Stimulated activated CD8-positive, alpha-beta memory T cell treated with anti-CD3 and anti-CD28 coated beads, Interleukin-7, amount 100 ng/mL, for 48 hours (primary cell): ENCODE data around the gene OSBPL6.
A peak's percentile ranks its signal among the peaks of the same experiment; 100 is the strongest.

Experiments used
- DNase-seq, 2 donors: peaks; one replicate each; pipeline ENCODE4 v3.0.0-alpha.2; 2020; ENCODE audit warnings: low read depth in 1 of 2; ENCODE audit errors: extremely low read depth in 1 of 2

OSBPL6 gene

DNA sequence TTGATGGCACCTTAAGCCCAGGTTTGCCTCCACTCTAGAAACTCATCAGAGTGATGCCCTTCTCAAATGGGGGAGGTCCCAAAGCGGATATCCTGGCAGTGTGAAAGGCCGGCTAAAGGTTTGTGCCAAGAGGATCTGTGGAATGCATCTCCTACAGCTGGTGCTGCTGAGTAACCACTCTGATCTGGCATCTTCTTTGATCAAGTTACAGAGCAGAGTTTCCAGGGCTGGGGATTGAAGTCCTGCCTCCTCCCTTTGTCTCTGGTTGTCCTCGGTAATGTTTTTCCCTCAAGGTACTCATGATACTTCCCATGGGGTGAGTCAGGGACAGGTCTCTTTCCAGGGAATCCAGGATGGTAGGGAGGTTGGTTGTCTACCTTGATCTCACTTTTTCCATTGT is 232.1 kb downstream of the OSBPL6 start:
- no peak for DNase-seq

DNA sequence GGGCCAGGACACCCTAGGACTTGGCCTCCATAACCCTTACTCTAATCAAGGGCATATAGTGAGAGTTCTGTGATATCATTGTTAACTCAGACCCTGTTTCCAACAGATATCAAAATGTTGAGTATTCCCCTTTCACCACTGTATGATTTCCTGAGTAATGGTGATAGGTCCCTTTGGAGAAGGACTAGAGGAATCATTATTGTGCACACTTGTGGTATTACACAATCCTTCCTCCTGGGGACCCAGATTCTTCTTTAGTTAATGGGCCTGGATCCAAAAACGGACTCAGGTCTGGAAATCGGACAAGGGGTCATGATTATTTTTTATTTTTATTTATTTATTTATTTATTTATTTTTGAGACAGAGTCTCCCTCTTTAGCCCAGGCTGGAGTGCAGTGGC is 233.1 kb downstream of the OSBPL6 start:
- no peak for DNase-seq

DNA sequence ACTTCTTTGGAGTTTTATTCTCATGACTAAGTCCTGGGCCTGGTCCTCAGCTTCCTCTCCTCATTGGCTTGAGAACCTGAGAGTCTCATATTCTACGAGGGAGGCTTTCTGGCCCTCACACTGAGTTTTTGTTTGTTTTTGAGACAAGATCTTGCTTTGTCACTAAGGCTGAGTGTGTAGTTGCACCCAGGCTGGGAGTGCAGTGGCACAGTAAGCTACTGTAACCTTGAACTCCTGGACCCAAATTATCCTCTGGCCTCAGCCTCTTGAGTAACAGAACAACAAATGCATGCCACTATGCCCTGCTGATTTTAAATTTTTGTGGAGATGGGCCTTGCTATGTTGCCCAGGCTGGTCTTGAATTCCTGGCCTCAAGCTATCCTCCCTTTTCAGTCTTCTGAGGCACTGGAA is 234.1 kb downstream of the OSBPL6 start:
- DNase-seq: no peak

DNA sequence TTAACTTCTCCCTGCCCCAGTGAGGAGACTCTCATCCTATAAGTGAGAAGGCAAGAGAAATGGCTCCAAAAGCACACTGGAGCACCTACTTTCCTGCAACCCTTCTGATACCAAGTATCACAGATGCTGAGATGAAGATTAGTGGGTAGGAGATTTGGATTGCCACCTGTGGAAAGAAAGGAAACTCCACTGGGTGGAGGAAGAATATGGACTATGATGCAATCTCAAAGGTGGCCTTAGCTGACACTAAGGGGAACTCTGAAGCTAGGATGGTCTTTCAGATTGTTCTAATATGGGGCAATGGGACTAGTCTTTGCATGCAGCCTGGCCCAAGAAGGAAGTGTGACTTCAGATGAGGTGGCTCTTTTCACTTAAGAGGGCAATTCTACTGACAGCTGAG is 235.0 kb downstream of the OSBPL6 start:
- no peak for DNase-seq

DNA sequence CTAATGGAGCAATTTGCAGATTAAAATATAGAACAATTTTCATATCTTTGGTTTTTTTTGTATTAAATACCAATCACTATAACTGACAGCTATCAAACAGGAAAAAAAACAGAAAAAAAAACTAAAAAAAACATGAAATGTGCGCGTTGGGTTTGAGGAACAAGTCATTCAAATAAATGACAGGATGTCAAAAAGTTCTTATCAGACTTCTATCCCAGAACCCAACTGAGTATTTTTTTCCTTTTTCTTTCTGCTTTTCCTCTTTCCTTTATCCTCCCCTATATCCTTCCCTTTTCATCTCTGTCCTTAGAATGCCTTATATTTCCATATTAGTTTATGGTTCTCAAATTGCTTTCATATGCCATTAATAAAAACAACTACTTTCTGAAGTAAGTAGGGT is 242.3 kb downstream of the OSBPL6 start:
- no peak for DNase-seq

DNA sequence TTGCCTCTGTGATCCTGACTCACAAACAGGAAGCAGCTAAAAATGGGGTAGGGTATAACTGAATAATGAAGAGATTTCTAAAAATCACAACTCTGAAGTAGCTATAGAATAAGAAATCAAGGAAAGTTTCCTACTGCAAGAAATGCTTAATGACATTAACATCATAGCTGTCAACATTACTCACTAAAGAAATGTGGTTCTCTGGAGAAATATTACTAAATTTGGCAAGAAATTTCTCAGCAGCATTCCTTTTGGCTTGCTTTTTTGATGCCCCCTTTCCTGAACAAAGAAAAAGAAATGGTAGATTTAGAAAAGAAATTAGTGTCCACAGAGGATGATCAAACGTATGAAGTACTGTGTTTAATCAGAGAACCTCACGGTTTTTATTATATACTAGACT is 247.1 kb downstream of the OSBPL6 start:
- DNase-seq: no peak

DNA sequence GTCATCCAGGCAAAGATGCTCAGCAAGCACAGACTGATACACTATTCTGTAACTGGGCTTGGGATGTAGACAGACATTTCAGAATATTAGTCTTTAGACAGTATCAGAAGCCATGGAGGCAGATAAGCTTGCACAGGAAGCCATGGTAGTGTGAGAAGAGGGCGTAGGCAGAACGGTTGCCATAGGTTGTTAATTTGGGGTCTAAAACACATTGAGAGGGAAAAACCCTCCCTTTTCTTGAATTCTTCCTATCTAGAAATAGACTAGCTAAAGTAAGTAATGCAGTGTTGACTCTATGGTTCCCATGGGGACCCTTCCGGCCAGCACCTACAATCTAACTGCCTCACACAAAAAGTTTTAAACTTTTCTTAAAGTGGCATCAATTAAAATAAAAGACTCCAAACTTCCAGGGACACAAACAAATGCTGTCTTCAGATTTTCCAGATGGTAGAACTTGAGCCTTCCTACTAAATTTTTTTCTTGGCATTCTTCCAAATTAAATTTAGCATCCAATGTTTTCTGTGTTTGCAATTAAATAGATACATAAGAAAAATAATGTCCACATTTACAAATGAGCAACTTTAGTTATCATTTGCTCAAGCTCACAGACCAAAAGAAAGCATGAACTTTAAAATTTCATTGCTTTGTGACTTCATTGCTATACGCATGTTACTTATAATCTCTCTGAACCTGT is 254.8 kb downstream of the OSBPL6 start:
- no peak for DNase-seq

DNA sequence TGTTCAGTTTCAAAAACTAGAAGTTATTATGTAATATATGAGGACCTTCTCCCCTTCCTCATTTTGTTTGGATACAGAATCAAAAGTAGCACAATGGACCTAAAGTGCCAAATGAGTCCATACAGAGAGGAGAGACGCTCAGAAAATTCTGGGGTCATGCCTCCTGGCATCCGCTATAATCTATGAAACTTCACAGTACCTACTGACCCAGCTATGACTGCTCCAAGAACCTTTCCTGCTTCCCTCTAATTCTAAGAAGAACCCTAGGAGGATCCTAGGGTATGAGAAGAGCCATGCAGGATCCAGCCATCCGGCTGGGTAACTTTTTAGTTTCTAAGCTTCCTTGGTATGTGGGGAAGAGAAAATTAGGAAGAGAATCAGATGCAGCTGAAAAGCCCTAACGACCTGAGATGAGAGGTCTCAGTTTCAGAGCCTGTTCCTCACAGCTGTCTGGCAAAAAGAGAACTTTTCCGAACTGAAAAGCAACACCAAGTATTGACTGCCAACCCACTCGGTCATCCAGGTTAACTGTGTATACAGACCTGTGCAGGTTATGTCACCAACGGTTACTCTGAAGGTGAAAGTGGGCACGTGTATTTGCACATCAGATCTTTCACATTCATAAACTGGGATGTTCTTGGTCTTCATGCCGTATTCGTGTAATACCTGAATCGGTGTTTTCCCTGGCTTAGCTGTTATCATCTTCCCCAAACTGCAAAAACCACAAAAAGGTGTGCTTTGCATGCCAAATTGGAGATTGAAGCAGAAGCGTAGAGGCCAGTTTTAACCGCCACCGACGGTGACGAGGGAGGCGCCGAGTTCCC is 255.6 kb downstream of the OSBPL6 start:
- no peak for DNase-seq

DNA sequence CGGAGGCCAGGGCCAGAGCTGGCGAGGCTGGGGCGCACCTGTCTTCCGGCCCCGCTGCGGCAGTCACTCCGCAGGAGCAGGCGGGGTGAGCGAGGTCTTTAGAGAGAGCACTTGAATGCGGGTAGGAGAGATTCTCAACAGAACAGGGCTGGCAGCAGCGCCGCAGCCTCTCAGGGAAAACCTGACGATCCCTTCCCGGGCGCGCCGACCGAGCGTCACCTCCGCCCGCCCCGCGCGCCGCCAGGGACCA is 256.1 kb downstream of the OSBPL6 start:
- DNase-seq: peak in 1 of 2 donors; percentile 63

DNA sequence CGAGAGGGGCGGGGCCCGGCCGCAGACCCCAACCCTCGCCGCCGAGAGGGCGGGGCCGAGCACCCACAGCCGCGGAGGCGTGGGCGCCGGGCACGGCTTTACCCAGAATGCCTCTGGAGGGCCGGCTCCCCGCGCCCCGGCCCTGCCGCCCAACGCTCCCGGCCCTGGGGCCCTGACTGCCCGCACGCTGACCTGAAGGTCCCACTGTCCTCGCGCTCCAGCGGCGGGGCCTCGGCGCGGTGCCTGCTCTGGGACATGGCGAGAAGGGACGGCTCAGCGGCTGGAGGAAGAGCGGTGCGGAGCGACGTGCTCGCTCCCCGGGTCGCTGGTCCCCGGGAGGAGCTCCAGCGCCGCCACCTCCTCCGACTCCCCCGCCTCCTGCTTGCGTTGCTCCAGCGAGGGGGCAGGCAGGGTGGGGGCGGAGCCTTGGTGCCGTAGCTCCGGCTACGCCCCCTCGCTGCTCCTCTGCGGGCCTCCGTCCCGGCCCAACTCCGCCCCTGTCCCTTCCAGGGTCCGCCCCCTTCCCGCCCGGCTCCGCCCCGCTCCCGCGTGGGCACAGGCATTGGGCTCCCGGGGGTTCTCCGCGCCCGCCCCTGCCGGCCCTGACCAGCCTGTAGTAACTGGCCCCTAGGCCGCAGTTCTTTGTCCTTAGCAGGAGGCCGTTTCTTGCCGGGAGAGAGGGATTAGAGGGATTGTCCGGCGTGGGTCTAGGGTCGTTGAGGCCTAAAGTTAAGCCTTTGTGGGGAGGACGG is 256.6 kb downstream of the OSBPL6 start, which contains the start of the genes PJVK and PRKRA:
PJVK (plus strand) TSS at position 605 of the 752 bp plus-strand sequence. CDS start 2,032 bp downstream, outside the sequence.
PRKRA (minus strand) TSS at position 402 of the 752 bp plus-strand sequence; CDS start at position 257, 145 bp downstream.
- peak; percentile 91 to 92 for DNase-seq

DNA sequence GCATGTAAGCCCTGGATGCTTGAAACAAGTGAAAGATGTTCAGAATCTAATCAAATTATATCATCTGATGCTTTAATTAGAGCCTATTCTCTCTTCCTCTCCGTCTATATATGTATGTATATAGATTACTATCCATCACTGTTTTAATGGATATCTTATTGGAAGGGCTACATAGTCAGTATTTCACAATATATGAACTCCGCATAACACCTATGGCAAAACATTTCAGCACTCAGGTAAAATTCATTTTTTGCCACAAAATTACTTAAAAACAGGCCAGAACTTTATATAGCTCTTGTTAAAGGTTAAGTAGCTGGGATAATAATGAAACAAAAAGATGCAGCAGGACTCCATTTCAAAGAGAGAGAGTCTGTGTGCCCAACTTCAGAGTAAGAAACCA is 258.0 kb downstream of the OSBPL6 start:
- DNase-seq: no peak
